K562 (cell line): ENCODE data around the gene PEX10. TPM values are rescaled to one million over a fixed set of nuclear protein-coding genes. Genes with fewer than 3 reads are reported as not detected.

Source experiments
- E2F6 ChIP-seq, 2 experiments: IDR thresholded peaks; 2 replicates each; pipeline ENCODE4 v1.6.1; 2011; ENCODE audit warnings: borderline replicate concordance in 1 of 2, control low read depth in 1 of 2, low read depth in 1 of 2, low read length in 1 of 2, mild to moderate bottlenecking in 1 of 2, mixed read lengths in 1 of 2, moderate library complexity in 1 of 2; ENCODE audit not compliant: insufficient read depth in 1 of 2, insufficient read length in 1 of 2, poor library complexity in 1 of 2, severe bottlenecking in 1 of 2; ENCODE audit errors: extremely low read depth in 1 of 2
- ETV6 ChIP-seq, 3 experiments: fragments of 150-350 bp in 1 of 3; sonication (generic) in 1 of 3; formaldehyde crosslinking in 1 of 3; IDR thresholded peaks; 2 replicates each; pipeline versions ENCODE4 v1.6.1 to v1.8.0; 2014 to 2022; ENCODE audit warnings: borderline replicate concordance in 2 of 3, low read depth in 2 of 3, antibody characterized with exemption in 1 of 3, low read length in 1 of 3, mild to moderate bottlenecking in 1 of 3, missing genetic modification reagents in 1 of 3
- FOXA1 ChIP-seq: fragments of 450-650 bp; IDR thresholded peaks from 2 replicates; pipeline ENCODE4 v1.6.1; 2016; ENCODE audit warnings: mild to moderate bottlenecking, borderline replicate concordance
- GABPA ChIP-seq: fragments of 200-800 bp; sonication (Bioruptor generic); conservative IDR thresholded peaks from 2 replicates; pipeline ENCODE4 v1.6.1; 2016; ENCODE audit warnings: low read depth, missing genetic modification characterization, missing compliant biosample characterization
- MCM3 ChIP-seq: fragments of 450-650 bp; IDR thresholded peaks from 2 replicates; pipeline ENCODE4 v1.6.1; 2016
- PHTF2 ChIP-seq: fragments of 250-450 bp; sonication (Bioruptor Pico); IDR thresholded peaks from 2 replicates; pipeline ENCODE4 v1.5.0; 2021; ENCODE audit warnings: mild to moderate bottlenecking
- ZFP1 ChIP-seq: fragments of 450-650 bp; formaldehyde crosslinking; IDR thresholded peaks from 2 replicates; pipeline ENCODE4 v1.4.0; 2020; ENCODE audit warnings: mild to moderate bottlenecking, mixed read lengths
- polyA plus RNA-seq, 8 experiments: library from polyadenylated mRNA; depleted of rRNA in 4 of 8; stranded (reverse) in 5 of 8; unstranded in 3 of 8; fragments of >200 nt; fragmentation: Nextera tagmentation in 2 of 8; fragmentation: Illumina TruSeq in 1 of 8; extraction: Ambion mirVana in 2 of 8; extraction: Trizol in 1 of 8; gene quantifications; 2 replicates each; pipeline versions ENCODE4 v1.2.1 to v1.2.3, GENCODE V29; 2011 to 2014; ENCODE audit warnings: inconsistent platforms in 1 of 8, missing spikeins in 1 of 8
- total RNA-seq, 7 experiments: library from RNA; depleted of rRNA in 6 of 7; stranded (reverse); fragments of >200 nt in 6 of 7; fragmentation: Illumina TruSeq in 2 of 7; extraction: Trizol in 2 of 7; gene quantifications; 2 replicates each; pipeline versions ENCODE4 v1.2.1 to v1.2.3, GENCODE V29; 2011 to 2021; ENCODE audit warnings: low replicate concordance in 1 of 7
- TF ChIP-seq, protein P1 (sequence below), 2 experiments: fragments of 450-650 bp in 1 of 2; sonication (generic) in 1 of 2; formaldehyde crosslinking in 1 of 2; IDR thresholded peaks in 1 of 2; conservative IDR thresholded peaks in 1 of 2; 2 replicates each; pipeline versions ENCODE4 v1.6.1 to v1.8.1; 2016 to 2023; ENCODE audit warnings: mild to moderate bottlenecking in 2 of 2, moderate library complexity in 2 of 2, inconsistent platforms in 1 of 2, missing genetic modification reagents in 1 of 2
- TF ChIP-seq, protein P2 (sequence below): sonication (generic); formaldehyde crosslinking; IDR thresholded peaks from 2 replicates; pipeline ENCODE4 v1.8.1; 2023; ENCODE audit warnings: mild to moderate bottlenecking, missing genetic modification reagents

PEX10 gene
- total and polyA plus RNA-seq, 9 of the 15 experiments (the other 6 are each of a cell fraction or from before 2014, with no cell fraction given): 0.03 to 26.2 (median 8.7) TPM

DNA sequence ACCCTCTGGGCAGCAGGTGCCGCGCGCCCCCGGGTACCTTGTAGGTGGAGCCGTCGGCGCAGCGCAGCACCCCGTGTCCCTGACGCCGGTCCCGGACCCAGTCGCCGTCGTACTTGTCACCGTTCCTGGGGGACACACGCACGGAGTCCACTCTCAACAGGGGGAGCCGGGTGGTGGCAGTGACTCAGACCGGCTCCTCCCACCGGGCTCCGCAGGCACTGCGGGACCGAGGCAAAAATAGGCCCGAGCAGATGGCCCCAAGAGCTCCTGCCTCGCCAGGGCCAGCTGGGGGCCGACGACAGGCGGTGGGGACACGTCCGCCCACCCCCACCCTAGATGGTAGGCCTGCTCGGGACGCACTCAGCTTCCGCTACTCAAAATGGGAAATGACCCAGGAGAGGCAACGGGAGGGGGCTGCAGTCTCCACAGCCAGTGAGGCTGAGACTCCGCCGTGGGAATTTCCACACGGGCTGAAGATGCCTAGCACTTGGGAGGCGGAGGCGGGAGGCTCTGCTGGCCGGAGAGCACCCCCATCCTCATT lies 27.4 kb downstream of the PEX10 start (continued):
- TF ChIP-seq, protein P1, sequence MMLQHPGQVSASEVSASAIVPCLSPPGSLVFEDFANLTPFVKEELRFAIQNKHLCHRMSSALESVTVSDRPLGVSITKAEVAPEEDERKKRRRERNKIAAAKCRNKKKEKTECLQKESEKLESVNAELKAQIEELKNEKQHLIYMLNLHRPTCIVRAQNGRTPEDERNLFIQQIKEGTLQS (IDR thresholded peaks at IDR 0.05): no peak
- TF ChIP-seq, protein P1 (CRISPR knock-in tag; conservative IDR thresholded peaks at IDR 0.05): no peak
- TF ChIP-seq ZFP1 (CRISPR knock-in tag): no peak
- no peak for TF ChIP-seq GABPA (tag)
- TF ChIP-seq MCM3: no peak
- no peak for TF ChIP-seq FOXA1
- no peak for TF ChIP-seq PHTF2 (CRISPR knock-in tag)
- TF ChIP-seq, protein P2, sequence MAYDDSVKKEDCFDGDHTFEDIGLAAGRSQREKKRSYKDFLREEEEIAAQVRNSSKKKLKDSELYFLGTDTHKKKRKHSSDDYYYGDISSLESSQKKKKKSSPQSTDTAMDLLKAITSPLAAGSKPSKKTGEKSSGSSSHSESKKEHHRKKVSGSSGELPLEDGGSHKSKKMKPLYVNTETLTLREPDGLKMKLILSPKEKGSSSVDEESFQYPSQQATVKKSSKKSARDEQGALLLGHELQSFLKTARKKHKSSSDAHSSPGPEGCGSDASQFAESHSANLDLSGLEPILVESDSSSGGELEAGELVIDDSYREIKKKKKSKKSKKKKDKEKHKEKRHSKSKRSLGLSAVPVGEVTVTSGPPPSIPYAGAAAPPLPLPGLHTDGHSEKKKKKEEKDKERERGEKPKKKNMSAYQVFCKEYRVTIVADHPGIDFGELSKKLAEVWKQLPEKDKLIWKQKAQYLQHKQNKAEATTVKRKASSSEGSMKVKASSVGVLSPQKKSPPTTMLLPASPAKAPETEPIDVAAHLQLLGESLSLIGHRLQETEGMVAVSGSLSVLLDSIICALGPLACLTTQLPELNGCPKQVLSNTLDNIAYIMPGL (CRISPR knock-in tag): no peak
- TF ChIP-seq E2F6 (IDR thresholded peaks at IDR 0.05; ENCODE audit: borderline replicate concordance in 1 of 2, extremely low read depth in 1 of 2, insufficient read depth in 1 of 2, insufficient read length in 1 of 2, low read depth in 1 of 2, low read length in 1 of 2, poor library complexity in 1 of 2, severe bottlenecking in 1 of 2): peak in 1 of 2 experiments; percentile 21
- TF ChIP-seq ETV6 (IDR thresholded peaks at IDR 0.05; ENCODE audit: borderline replicate concordance in 1 of 2, low read depth in 2 of 2, low read length in 1 of 2): no peak
- no peak for TF ChIP-seq ETV6 (CRISPR knock-in tag; IDR thresholded peaks at IDR 0.05; ENCODE audit: borderline replicate concordance)
